Endothelial cell of umbilical vein (primary cell): ENCODE data around the gene C10orf105. TPM values are rescaled to one million over a fixed set of nuclear protein-coding genes. Genes with fewer than 3 reads are reported as not detected.

Experiments
- BruUV-seq: library from RNA; stranded (reverse); fragments of 400-500 nt; replicated peaks from 2 replicates; lab custom pipeline; 2021; lab: Mats Ljungman, UMichigan
- CTCF ChIA-PET: fragments of 300-600, 350-600 bp; sonication (Branson Sonifier 250); formaldehyde crosslinking; loops from one replicate; lab custom pipeline; 2021; ENCODE audit warnings: antibody characterized with exemption, inconsistent platforms; lab: Charles Lee
- POLR2A ChIA-PET: fragments of 300-600, 350-600 bp; sonication (Branson Sonifier 250); formaldehyde crosslinking; loops from one replicate; lab custom pipeline; 2021; ENCODE audit warnings: antibody characterized with exemption, inconsistent platforms; lab: Charles Lee
- DNase-seq: peaks from one replicate; pipeline ENCODE4 v3.0.0-alpha.2; 2011; ENCODE audit warnings: low read depth, low spot score
- FAIRE-seq: peaks from 2 replicates; lab custom pipeline; 2011; peaks lifted over from hg19 to GRCh38; lab: Jason Lieb, UNC
- H2AFZ ChIP-seq: 2 replicates; pipeline ENCODE4 v1.6.0; 2012; ENCODE audit warnings: low read depth, low read length, control low read depth, inconsistent platforms
- H3K27ac ChIP-seq: 2 replicates; pipeline ENCODE4 v1.5.1; 2011; ENCODE audit warnings: low read depth, mild to moderate bottlenecking, control low read depth, low read length, moderate library complexity; ENCODE audit not compliant: insufficient read depth
- H3K27me3 ChIP-seq, 2 experiments: 2 replicates each; pipeline versions ENCODE4 v1.6.0 to v1.6.1; 2011; ENCODE audit warnings: low read length in 2 of 2, mixed read lengths in 1 of 2; ENCODE audit not compliant: control insufficient read depth in 2 of 2, insufficient read depth in 2 of 2
- H3K36me3 ChIP-seq, 2 experiments: 2 replicates in 1 of 2; 3 replicates in 1 of 2; pipeline ENCODE4 v1.5.1; 2011; ENCODE audit warnings: low read length in 2 of 2, mild to moderate bottlenecking in 1 of 2, moderate library complexity in 1 of 2; ENCODE audit not compliant: control insufficient read depth in 2 of 2, insufficient read depth in 2 of 2; ENCODE audit errors: extremely low read depth in 1 of 2
- H3K4me1 ChIP-seq: 3 replicates; pipeline ENCODE4 v1.5.1; 2011; ENCODE audit warnings: mild to moderate bottlenecking, low read length; ENCODE audit not compliant: control insufficient read depth, insufficient read depth; ENCODE audit errors: extremely low read depth
- H3K4me2 ChIP-seq: 2 replicates; pipeline ENCODE4 v1.6.1; 2011; ENCODE audit warnings: low read length, control low read depth, mixed read lengths; ENCODE audit not compliant: insufficient read depth
- H3K4me3 ChIP-seq, 3 experiments: fragments of 200-600 bp in 1 of 3; sonication (generic), shearing (Covaris generic) in 1 of 3; replicated peaks in 1 of 3; 2 replicates each; pipeline ENCODE4 v1.5.1; 2011 to 2016; ENCODE audit warnings: control low read depth in 3 of 3, low read length in 3 of 3, mild to moderate bottlenecking in 2 of 3, inconsistent platforms in 1 of 3, low read depth in 1 of 3, moderate library complexity in 1 of 3; ENCODE audit not compliant: insufficient read depth in 1 of 3
- H3K79me2 ChIP-seq: 2 replicates; pipeline ENCODE4 v1.6.0; 2012; ENCODE audit warnings: low read length, inconsistent platforms; ENCODE audit not compliant: control insufficient read depth, insufficient read depth
- H3K9ac ChIP-seq: replicated peaks from 2 replicates; pipeline ENCODE3; 2011; ENCODE audit warnings: low read length, control low read depth; ENCODE audit not compliant: insufficient read depth; ENCODE audit errors: extremely low read depth
- H3K9me1 ChIP-seq: replicated peaks from 3 replicates; pipeline ENCODE4 v1.6.0; 2011; ENCODE audit warnings: mild to moderate bottlenecking, low read length; ENCODE audit not compliant: control insufficient read depth, insufficient read depth; ENCODE audit errors: extremely low read depth
- H3K9me3 ChIP-seq: replicated peaks from 2 replicates; pipeline ENCODE4 v1.5.1; 2012; ENCODE audit warnings: low read length, inconsistent platforms; ENCODE audit not compliant: control insufficient read depth, insufficient read depth
- H4K20me1 ChIP-seq: replicated peaks from 2 replicates; pipeline ENCODE3; 2011; ENCODE audit warnings: mild to moderate bottlenecking, low read length; ENCODE audit not compliant: control insufficient read depth, insufficient read depth; ENCODE audit errors: extremely low read depth
- CTCF ChIP-seq, 2 donors: IDR thresholded peaks; 1 replicate in 1 of 2; 2 replicates in 1 of 2; pipeline ENCODE4 v1.5.1; 2011; ENCODE audit warnings: low read length in 2 of 2, mild to moderate bottlenecking in 2 of 2, moderate library complexity in 2 of 2, control low read depth in 1 of 2, inconsistent platforms in 1 of 2, low read depth in 1 of 2; ENCODE audit not compliant: insufficient read depth in 1 of 2; ENCODE audit errors: extremely low read depth in 1 of 2
- EZH2 ChIP-seq: IDR thresholded peaks from 2 replicates; pipeline ENCODE4 v1.6.1; 2012; ENCODE audit warnings: borderline replicate concordance, low read depth, mild to moderate bottlenecking, moderate library complexity, low read length, inconsistent platforms; ENCODE audit not compliant: severe bottlenecking
- FOS ChIP-seq: IDR thresholded peaks from 2 replicates; pipeline ENCODE4 v1.6.1; 2011; ENCODE audit warnings: mild to moderate bottlenecking, low read length, moderate library complexity, borderline replicate concordance; ENCODE audit not compliant: insufficient read depth
- GATA2 ChIP-seq: IDR thresholded peaks from 2 replicates; pipeline ENCODE4 v1.7.0; 2011; ENCODE audit warnings: low read depth, mild to moderate bottlenecking, moderate library complexity, mixed read lengths, low read length; ENCODE audit not compliant: insufficient read length, insufficient read depth
- JUN ChIP-seq: IDR thresholded peaks from 2 replicates; pipeline ENCODE4 v1.6.1; 2011; ENCODE audit warnings: borderline replicate concordance, low read depth; ENCODE audit not compliant: insufficient read length, insufficient read depth
- MAX ChIP-seq: IDR thresholded peaks from 2 replicates; pipeline ENCODE4 v1.6.1; 2011; ENCODE audit not compliant: insufficient read depth, insufficient read length
- MYC ChIP-seq: IDR thresholded peaks from one replicate; pipeline ENCODE4 v1.6.1; 2011; ENCODE audit warnings: mild to moderate bottlenecking, low read depth, low read length
- POLR2A ChIP-seq: IDR thresholded peaks from 2 replicates; pipeline ENCODE4 v1.6.1; 2012; ENCODE audit warnings: low read depth, mild to moderate bottlenecking, control low read depth, low read length
- POLR2AphosphoS5 ChIP-seq: IDR thresholded peaks from 2 replicates; pipeline ENCODE4 v1.6.1; 2012; ENCODE audit warnings: low read depth, mild to moderate bottlenecking, control low read depth, low read length, moderate library complexity; ENCODE audit not compliant: insufficient read depth
- dilution Hi-C: fragments of 300-500 bp; cut with MboI; formaldehyde crosslinking; loops from one replicate; pipeline ENCODE4 v1.15.0; 2019; ENCODE audit warnings: low sequenced_read_pairs; ENCODE audit not compliant: extremely low pct_ligation_motif_present
- intact Hi-C: fragments of 100-400 bp; cut with micrococcal nuclease; formaldehyde crosslinking; loops from one replicate; pipeline ENCODE4 v1.10.0; 2022
- polyA plus RNA-seq, 4 experiments: library from polyadenylated mRNA; depleted of rRNA in 3 of 4; stranded (reverse) in 3 of 4; unstranded in 1 of 4; fragments of >200 nt; gene quantifications; 2 replicates each; pipeline versions ENCODE4 v1.2.1 to v1.2.3, GENCODE V29; 2011 to 2012; ENCODE audit warnings: missing spikeins in 1 of 4
- total RNA-seq: library from RNA; stranded (reverse); gene quantifications from 2 replicates; pipeline ENCODE4 v1.2.3, GENCODE V29; 2021

C10orf105 gene
- total and polyA plus RNA-seq, 2 donors (not counting 3 experiments of a cell fraction or from before 2014, with no cell fraction given): not detected

GRCh38 chr10:71714592-71714991 is 5.0 kb downstream of the C10orf105 start:
- dilution Hi-C loops (no loop called here), intact Hi-C loops (loop anchor here (5.0 kb wide), 1 partner anchor 98 kb away; no protein-coding TSS in a partner anchor)
- peaks cover 0 to 2% of the 10 kb centered on the region in 2 experiments for H3K27me3 ChIP-seq
- no peaks in the 10 kb centered on the region for H3K9me1 ChIP-seq
- H3K4me1 ChIP-seq: peaks cover 3% of the 10 kb centered on the region
- FAIRE-seq (no peak), DNase-seq (no peak)
- no peaks in the 10 kb centered on the region for H4K20me1 ChIP-seq
- no peak overlapping the region for H2AFZ ChIP-seq
- no peak overlapping the region for H3K27ac ChIP-seq
- H3K4me3 ChIP-seq: no peak overlapping the region
- ChIA-PET POLR2A (no interaction called here), CTCF (interaction anchor here (1.0 kb wide), 2 partner anchors 18 to 384 kb away, joined by 3 read pairs; no protein-coding TSS in a partner anchor)
- no peak overlapping the region for H3K4me2 ChIP-seq
- H3K9me3 ChIP-seq: no peaks in the 10 kb centered on the region
- no peak for TF ChIP-seq POLR2A
- no peak for TF ChIP-seq EZH2
- no peak for TF ChIP-seq GATA2
- TF ChIP-seq POLR2AphosphoS5: no peak
- no peak for TF ChIP-seq FOS
- TF ChIP-seq JUN: no peak
- no peak for TF ChIP-seq CTCF (IDR thresholded peaks at IDR 0.05; ENCODE audit: extremely low read depth in 1 of 2, insufficient read depth in 1 of 2, low read depth in 1 of 2, low read length in 2 of 2)
- TF ChIP-seq MAX: no peak
- no peak for TF ChIP-seq MYC
- H3K36me3 ChIP-seq: no peaks in the 10 kb centered on the region
- H3K79me2 ChIP-seq: no peaks in the 10 kb centered on the region
- BruUV-seq: no TSS peak
- no peak overlapping the region for H3K9ac ChIP-seq
